Panc1 (cell line): ENCODE data around the gene SRRT.

Experiments
- CTCF ChIP-seq: fragments of 450-650 bp; IDR thresholded peaks from 2 replicates; pipeline ENCODE4 v1.5.1; 2017; ENCODE audit warnings: mild to moderate bottlenecking
- POLR2AphosphoS5 ChIP-seq: IDR thresholded peaks from 2 replicates; pipeline ENCODE4 v1.6.1; 2012; ENCODE audit warnings: mild to moderate bottlenecking, low read depth, low read length, moderate library complexity

GRCh38 chr7:100888988-100889750 lies 14.3 kb downstream of the SRRT start, which contains the start of gene UFSP1:
- TF ChIP-seq CTCF (no peak), POLR2AphosphoS5 (peak; percentile 73; the same call in 1 of the 2 replicates)
